ENCODE data around the gene KRTAP5-11.
"Not testable (repeated sequence)": the region's sequence is repeated elsewhere in the genome, so short reads cannot be mapped to it uniquely, and the experiment has no call there.

KRTAP5-11 gene

DNA sequence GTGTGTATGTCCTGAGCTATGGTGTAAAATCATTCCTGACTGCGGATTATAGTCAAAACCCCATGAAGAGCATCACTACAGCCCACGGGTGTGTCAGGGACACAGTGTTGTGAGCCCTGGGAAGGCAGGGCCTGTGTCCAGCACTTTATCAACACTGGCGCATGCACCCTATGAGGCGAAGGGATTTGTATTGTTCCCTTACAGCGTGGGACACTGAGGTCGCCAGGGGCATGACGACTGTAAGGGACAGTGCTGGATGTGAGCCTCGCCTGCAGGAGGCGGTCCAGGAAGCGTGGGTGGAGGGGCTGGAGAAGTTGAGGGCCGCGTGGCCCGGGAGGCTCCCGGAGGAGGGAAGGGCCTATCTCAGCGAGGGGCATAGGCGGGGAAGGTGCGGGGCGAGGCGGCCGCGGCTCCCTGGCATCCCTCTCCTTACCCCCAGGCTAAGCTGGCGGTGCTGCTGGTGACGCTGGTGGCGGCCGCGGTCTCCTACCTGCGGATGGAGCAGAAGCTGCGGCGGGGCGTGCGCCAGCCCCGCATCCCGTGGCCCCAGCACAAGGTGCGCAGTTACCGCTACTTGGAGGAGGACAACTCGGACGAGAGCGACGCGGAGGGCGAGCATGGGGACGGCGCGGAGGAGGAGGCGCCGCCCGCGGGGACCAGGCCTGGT lies 24.3 kb upstream of the KRTAP5-11 start:
- H4K91ac ChIP-seq (ENCODE audit: low read length); DNase-seq; H3K23ac ChIP-seq (ENCODE audit: low read length in 2 of 2); H2AFZ ChIP-seq (ENCODE audit: low read depth, low read length); H3K18ac ChIP-seq (ENCODE audit: low read depth in 1 of 2, low read length in 2 of 2); H3K36me3 ChIP-seq (ENCODE audit: control insufficient read depth in 1 of 2, insufficient read depth in 2 of 2, low read depth in 1 of 2, low read length in 2 of 2); H2BK12ac ChIP-seq (ENCODE audit: low read length in 2 of 2); H3K9ac ChIP-seq (ENCODE audit: low read length); H2BK5ac ChIP-seq (ENCODE audit: low read depth, low read length, poor library complexity, severe bottlenecking); H3K4me2 ChIP-seq (ENCODE audit: low read length, poor library complexity, severe bottlenecking); H2BK120ac ChIP-seq (ENCODE audit: low read depth, low read length); H3K9me3 ChIP-seq (ENCODE audit: control insufficient read depth, low read length); H3K4me3 ChIP-seq (ENCODE audit: insufficient read depth in 1 of 2, low read depth in 1 of 2, low read length in 2 of 2); H3K14ac ChIP-seq (ENCODE audit: low read length in 2 of 2); H2BK15ac ChIP-seq (ENCODE audit: low read depth, poor library complexity, severe bottlenecking); H3K4me1 ChIP-seq (ENCODE audit: control insufficient read depth, insufficient read depth, low read depth, low read length); H3K4ac ChIP-seq (ENCODE audit: low read depth in 1 of 2, low read length in 2 of 2); H2AK5ac ChIP-seq (ENCODE audit: low read length, severe bottlenecking); H4K8ac ChIP-seq (ENCODE audit: low read length); H3K27ac ChIP-seq (ENCODE audit: low read length, poor library complexity, severe bottlenecking); H3K79me1 ChIP-seq (replicated peaks; ENCODE audit: low read length, poor library complexity, severe bottlenecking): not testable (repeated sequence)
- WGBS = 13% methylated on average over 32 of the region's 48 CpGs
- peaks cover 7 to 21% of the 10 kb centered on the region in 2 experiments for H3K27me3 ChIP-seq (ENCODE audit: control insufficient read depth in 1 of 2, insufficient read depth in 1 of 2, low read length in 2 of 2)

DNA sequence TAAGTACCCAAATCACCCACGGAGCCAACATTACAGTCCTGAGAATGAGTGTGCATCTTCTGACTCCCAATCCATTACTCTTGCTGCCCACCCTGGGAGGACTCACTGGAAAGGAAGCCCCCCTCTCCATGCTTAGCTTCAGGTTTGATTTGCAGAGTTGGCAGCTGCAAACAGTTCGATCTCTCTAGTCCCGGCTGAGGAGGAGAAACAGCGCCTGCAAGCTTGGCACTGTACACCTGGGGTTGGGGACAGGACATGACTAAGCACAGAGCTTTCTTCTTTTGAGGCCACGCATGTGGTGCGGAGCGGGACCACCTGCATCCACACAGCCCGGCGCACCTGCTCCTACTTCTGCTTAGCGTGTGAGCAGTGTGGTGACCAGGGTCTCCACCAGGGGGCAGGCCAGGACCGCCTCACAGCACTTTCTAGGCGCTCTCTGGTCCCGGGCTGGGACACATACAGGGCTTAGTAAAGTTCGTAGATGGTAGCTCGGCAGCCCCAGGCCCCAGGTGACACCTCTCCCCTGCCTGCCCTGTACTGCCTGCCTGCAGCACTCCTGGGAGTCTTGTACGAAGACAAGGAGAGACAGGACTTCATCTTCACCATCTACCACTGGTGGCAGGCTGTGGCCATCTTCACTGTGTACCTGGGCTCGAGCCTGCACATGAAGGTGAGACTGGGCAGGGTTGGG lies 22.3 kb upstream of the KRTAP5-11 start:
- H4K8ac ChIP-seq (ENCODE audit: low read length); H3K79me1 ChIP-seq (replicated peaks; ENCODE audit: low read length, poor library complexity, severe bottlenecking); H2BK5ac ChIP-seq (ENCODE audit: low read depth, low read length, poor library complexity, severe bottlenecking); H3K4me3 ChIP-seq (ENCODE audit: insufficient read depth in 1 of 2, low read depth in 1 of 2, low read length in 2 of 2); H2BK120ac ChIP-seq (ENCODE audit: low read depth, low read length); H3K27ac ChIP-seq (ENCODE audit: low read length, poor library complexity, severe bottlenecking); H2BK12ac ChIP-seq (ENCODE audit: low read length in 2 of 2); H3K36me3 ChIP-seq (ENCODE audit: control insufficient read depth in 1 of 2, insufficient read depth in 2 of 2, low read depth in 1 of 2, low read length in 2 of 2); DNase-seq; H3K4me1 ChIP-seq (ENCODE audit: control insufficient read depth, insufficient read depth, low read depth, low read length); H2AK5ac ChIP-seq (ENCODE audit: low read length, severe bottlenecking); H2AFZ ChIP-seq (ENCODE audit: low read depth, low read length); H3K18ac ChIP-seq (ENCODE audit: low read depth in 1 of 2, low read length in 2 of 2); H3K23ac ChIP-seq (ENCODE audit: low read length in 2 of 2); H3K4ac ChIP-seq (ENCODE audit: low read depth in 1 of 2, low read length in 2 of 2); H4K91ac ChIP-seq (ENCODE audit: low read length); H3K4me2 ChIP-seq (ENCODE audit: low read length, poor library complexity, severe bottlenecking); H2BK15ac ChIP-seq (ENCODE audit: low read depth, poor library complexity, severe bottlenecking); H3K14ac ChIP-seq (ENCODE audit: low read length in 2 of 2); H3K9ac ChIP-seq (ENCODE audit: low read length); H3K9me3 ChIP-seq (ENCODE audit: control insufficient read depth, low read length): not testable (repeated sequence)
- WGBS = 22% methylated on average over 9 of the region's 17 CpGs
- H3K27me3 ChIP-seq (ENCODE audit: control insufficient read depth in 1 of 2, insufficient read depth in 1 of 2, low read length in 2 of 2) = peaks cover 7 to 21% of the 10 kb centered on the region in 2 experiments

DNA sequence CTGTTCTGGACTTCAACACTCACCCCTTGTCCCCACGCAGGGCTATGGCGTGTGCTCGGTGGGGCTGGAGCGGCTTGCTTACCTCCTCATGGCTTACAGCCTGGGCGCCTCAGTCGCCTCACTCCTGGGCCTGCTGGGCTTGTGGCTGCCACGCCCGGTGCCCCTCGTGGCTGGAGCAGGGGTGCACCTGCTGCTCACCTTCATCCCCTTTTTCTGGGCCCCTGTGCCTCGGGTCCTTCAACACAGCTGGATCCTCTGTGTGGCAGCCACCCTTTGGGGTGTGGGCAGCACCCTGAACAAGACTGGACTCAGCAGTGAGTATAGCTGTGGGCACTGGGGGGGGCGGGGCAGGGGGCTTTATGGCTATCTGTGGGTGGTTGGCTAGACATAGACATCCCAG lies 20.5 kb upstream of the KRTAP5-11 start:
- H3K27me3 ChIP-seq (ENCODE audit: control insufficient read depth in 1 of 2, insufficient read depth in 1 of 2, low read length in 2 of 2) = peaks cover 4 to 21% of the 10 kb centered on the region in 2 experiments
- not testable (repeated sequence) for H3K27ac ChIP-seq (ENCODE audit: low read length, poor library complexity, severe bottlenecking); H4K8ac ChIP-seq (ENCODE audit: low read length); H2AFZ ChIP-seq (ENCODE audit: low read depth, low read length); H3K23ac ChIP-seq (ENCODE audit: low read length in 2 of 2); H3K4me1 ChIP-seq (ENCODE audit: control insufficient read depth, insufficient read depth, low read depth, low read length); H3K4me2 ChIP-seq (ENCODE audit: low read length, poor library complexity, severe bottlenecking); H2BK12ac ChIP-seq (ENCODE audit: low read length in 2 of 2); H3K14ac ChIP-seq (ENCODE audit: low read length in 2 of 2); H3K79me1 ChIP-seq (replicated peaks; ENCODE audit: low read length, poor library complexity, severe bottlenecking); H2AK5ac ChIP-seq (ENCODE audit: low read length, severe bottlenecking); H3K36me3 ChIP-seq (ENCODE audit: control insufficient read depth in 1 of 2, insufficient read depth in 2 of 2, low read depth in 1 of 2, low read length in 2 of 2); H2BK5ac ChIP-seq (ENCODE audit: low read depth, low read length, poor library complexity, severe bottlenecking); H3K18ac ChIP-seq (ENCODE audit: low read depth in 1 of 2, low read length in 2 of 2); H2BK15ac ChIP-seq (ENCODE audit: low read depth, poor library complexity, severe bottlenecking); H3K9me3 ChIP-seq (ENCODE audit: control insufficient read depth, low read length); H2BK120ac ChIP-seq (ENCODE audit: low read depth, low read length); DNase-seq; H3K9ac ChIP-seq (ENCODE audit: low read length); H4K91ac ChIP-seq (ENCODE audit: low read length); H3K4me3 ChIP-seq (ENCODE audit: insufficient read depth in 1 of 2, low read depth in 1 of 2, low read length in 2 of 2); H3K4ac ChIP-seq (ENCODE audit: low read depth in 1 of 2, low read length in 2 of 2)
- 77% methylated on average over 11 of the region's 11 CpGs for WGBS

DNA sequence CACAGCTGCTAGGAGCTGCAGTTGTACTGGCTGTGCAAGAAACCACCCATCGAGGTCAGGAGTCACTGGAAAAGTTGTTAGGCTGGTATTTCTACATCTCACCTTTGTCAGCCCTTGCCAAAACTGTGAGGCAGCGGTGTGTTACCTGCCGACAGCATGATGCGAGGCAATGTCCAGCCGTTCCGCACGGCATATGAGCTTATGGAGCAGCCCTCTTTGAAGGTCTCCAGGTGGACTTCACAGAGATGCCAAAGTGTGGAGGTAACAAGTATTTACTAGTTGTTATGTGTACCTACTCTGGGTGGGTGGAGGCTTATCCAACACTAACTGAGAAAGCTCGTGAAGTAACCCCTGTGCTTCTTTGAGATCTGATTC lies 6.9 kb upstream of the KRTAP5-11 start:
- not testable (repeated sequence) for H2BK120ac ChIP-seq (ENCODE audit: low read depth, low read length); H3K27ac ChIP-seq (ENCODE audit: low read length, poor library complexity, severe bottlenecking); H2AFZ ChIP-seq (ENCODE audit: low read depth, low read length); DNase-seq; H3K9ac ChIP-seq (ENCODE audit: low read length); H3K36me3 ChIP-seq (ENCODE audit: control insufficient read depth in 1 of 2, insufficient read depth in 2 of 2, low read depth in 1 of 2, low read length in 2 of 2); H4K91ac ChIP-seq (ENCODE audit: low read length); H2BK15ac ChIP-seq (ENCODE audit: low read depth, poor library complexity, severe bottlenecking); H3K4me3 ChIP-seq (ENCODE audit: insufficient read depth in 1 of 2, low read depth in 1 of 2, low read length in 2 of 2); H3K18ac ChIP-seq (ENCODE audit: low read depth in 1 of 2, low read length in 2 of 2); H3K79me1 ChIP-seq (replicated peaks; ENCODE audit: low read length, poor library complexity, severe bottlenecking); H3K23ac ChIP-seq (ENCODE audit: low read length in 2 of 2); H3K9me3 ChIP-seq (ENCODE audit: control insufficient read depth, low read length); H2BK12ac ChIP-seq (ENCODE audit: low read length in 2 of 2); H2BK5ac ChIP-seq (ENCODE audit: low read depth, low read length, poor library complexity, severe bottlenecking); H3K4me2 ChIP-seq (ENCODE audit: low read length, poor library complexity, severe bottlenecking); H4K8ac ChIP-seq (ENCODE audit: low read length); H3K27me3 ChIP-seq (ENCODE audit: control insufficient read depth in 1 of 2, insufficient read depth in 1 of 2, low read length in 2 of 2); H3K4ac ChIP-seq (ENCODE audit: low read depth in 1 of 2, low read length in 2 of 2); H3K4me1 ChIP-seq (ENCODE audit: control insufficient read depth, insufficient read depth, low read depth, low read length); H3K14ac ChIP-seq (ENCODE audit: low read length in 2 of 2); H2AK5ac ChIP-seq (ENCODE audit: low read length, severe bottlenecking)
- 73% methylated on average over 8 of the region's 8 CpGs for WGBS
